T-cell (primary cell): ENCODE data around the gene NR2E3. TPM values are rescaled to one million over a fixed set of nuclear protein-coding genes. Genes with fewer than 3 reads are reported as not detected.
"Not testable (repeated sequence)": the region's sequence is repeated elsewhere in the genome, so short reads cannot be mapped to it uniquely, and the experiment has no call there.

Source experiments
- ATAC-seq, 4 experiments: fragments of 200-7000 bp in 3 of 4; fragments of 150-1000 bp in 1 of 4; cut with Tn5 transposase; replicated peaks in 1 of 4; 1 replicate in 3 of 4; 2 replicates in 1 of 4; pipeline ENCODE4 v1.10.0; 2021; ENCODE audit warnings: moderate library complexity in 3 of 4, mild to moderate bottlenecking in 2 of 4, moderate number of reproducible peaks in 1 of 4
- CTCF ChIA-PET, 2 donors: fragments of 300-600 bp; sonication (Branson Sonifier 250); formaldehyde crosslinking; loops; one replicate each; lab custom pipeline; 2022; ENCODE audit warnings: antibody characterized with exemption in 2 of 2; lab: Charles Lee
- POLR2A ChIA-PET, 2 donors: fragments of 300-600 bp; sonication (Branson Sonifier 250); formaldehyde crosslinking; loops; one replicate each; lab custom pipeline; 2022; ENCODE audit warnings: antibody characterized with exemption in 2 of 2; lab: Charles Lee
- DNase-seq, 35 experiments: peaks; one replicate each; pipeline versions ENCODE4 v3.0.0 to v3.0.0-alpha.2; 2013 to 2023
- H3K27ac ChIP-seq: one replicate; pipeline ENCODE4 v1.5.1; 2013; ENCODE audit warnings: low read length
- H3K27me3 ChIP-seq, 2 experiments: replicated peaks in 1 of 2; 1 replicate in 1 of 2; 2 replicates in 1 of 2; pipeline versions ENCODE4 v1.6.1 to v1.7.0; 2013; ENCODE audit warnings: low read length in 1 of 2, mixed read lengths in 1 of 2; ENCODE audit not compliant: control insufficient read depth in 2 of 2, insufficient read depth in 2 of 2; ENCODE audit errors: extremely low read depth in 1 of 2
- H3K36me3 ChIP-seq, 2 donors: 1 replicate in 1 of 2; 2 replicates in 1 of 2; pipeline versions ENCODE4 v1.6.1 to v1.7.0; 2013; ENCODE audit warnings: low read length in 1 of 2; ENCODE audit not compliant: control insufficient read depth in 2 of 2, insufficient read depth in 1 of 2; ENCODE audit errors: extremely low read depth in 1 of 2
- H3K4me1 ChIP-seq, 2 experiments: 1 replicate in 1 of 2; 2 replicates in 1 of 2; pipeline versions ENCODE4 v1.6.1 to v1.7.0; 2013; ENCODE audit warnings: low read length in 2 of 2, mixed read lengths in 1 of 2; ENCODE audit not compliant: insufficient read depth in 2 of 2, control insufficient read depth in 1 of 2; ENCODE audit errors: extremely low read depth in 1 of 2
- H3K4me3 ChIP-seq, 2 donors: 1 replicate in 1 of 2; 2 replicates in 1 of 2; pipeline versions ENCODE4 v1.5.1 to v1.7.0; 2013; ENCODE audit warnings: mild to moderate bottlenecking in 2 of 2, low read length in 1 of 2, moderate library complexity in 1 of 2; ENCODE audit not compliant: control insufficient read depth in 1 of 2; ENCODE audit errors: extremely low read depth in 1 of 2
- H3K9me3 ChIP-seq: 2 replicates; pipeline ENCODE4 v1.7.0; 2013
- H3K27ac Mint-ChIP-seq, 2 donors: one replicate each; pipeline ENCODE4 v1.8.0; 2020 to 2021; ENCODE audit warnings: mild to moderate bottlenecking in 2 of 2, mixed read lengths in 2 of 2
- H3K27me3 Mint-ChIP-seq, 2 donors: one replicate each; pipeline ENCODE4 v1.8.0; 2021 to 2022; ENCODE audit warnings: mixed read lengths in 2 of 2
- H3K36me3 Mint-ChIP-seq: one replicate; pipeline ENCODE4 v1.8.0; 2021; ENCODE audit warnings: mixed read lengths
- H3K4me1 Mint-ChIP-seq, 3 donors: one replicate each; pipeline ENCODE4 v1.8.0; 2020 to 2022; ENCODE audit warnings: mixed read lengths in 3 of 3, mild to moderate bottlenecking in 1 of 3
- H3K4me3 Mint-ChIP-seq, 3 donors: one replicate each; pipeline ENCODE4 v1.8.0; 2020 to 2022; ENCODE audit warnings: mild to moderate bottlenecking in 3 of 3, mixed read lengths in 3 of 3, moderate library complexity in 3 of 3
- H3K9me3 Mint-ChIP-seq, 3 donors: one replicate each; pipeline ENCODE4 v1.8.0; 2020 to 2022; ENCODE audit warnings: mixed read lengths in 3 of 3
- whole genome bisulfite sequencing: methylation state at CpG from one replicate; pipeline ENCODE4 v1.1.5; 2013; ENCODE audit warnings: missing lambda C conversion rate; ENCODE audit not compliant: insufficient coverage; 5-methylcytosine and 5-hydroxymethylcytosine counted together
- total RNA-seq, 35 experiments: library from RNA in 6 of 35; stranded (reverse) in 6 of 35; fragments of 120-200 nt in 1 of 35; gene quantifications; one replicate each; pipeline versions ENCODE4 v1.2.1 to v1.2.4 and lab custom pipeline; 2013 to 2026

The NR2E3 gene
- total RNA-seq, 5 donors from 2014 or later (not counting 1 experiment from before 2014, with no cell fraction given), result not detected

GRCh38 chr15:71841563-71841962, 31.2 kb downstream of the NR2E3 start:
- no peak for ATAC-seq
- peaks cover 11 to 15% (median 14%) of the 10 kb centered on the region in 3 donors for H3K4me1 Mint-ChIP-seq
- CTCF ChIA-PET, result no interaction called here

GRCh38 chr15:71844916-71845315, 34.6 kb downstream of the NR2E3 start:
- POLR2A ChIA-PET, result no interaction called here
- no peak for DNase-seq
- H3K4me1 Mint-ChIP-seq, result peaks cover under 1 to 4% (median 2%) of the 10 kb centered on the region in 3 donors
- Histone ChIP-seq H3K9me3 (no peaks in the 10 kb centered on the region), H3K4me1 (no peaks in the 10 kb centered on the region), H3K36me3 (peaks cover 0 to 30% of the 10 kb centered on the region in 2 donors), H3K4me3 (no peak overlapping the region), H3K27ac (no peak overlapping the region), H3K27me3 (no peaks in the 10 kb centered on the region)
- WGBS, result no CpG with 5 or more reads among the region's 2 CpGs
- H3K9me3 Mint-ChIP-seq, result no peaks in the 10 kb centered on the region
- ATAC-seq, result no peak
- CTCF ChIA-PET, result no interaction called here
- no peak overlapping the region for H3K4me3 Mint-ChIP-seq
- no peak overlapping the region for H3K27ac Mint-ChIP-seq
- H3K27me3 Mint-ChIP-seq, result no peaks in the 10 kb centered on the region
- H3K36me3 Mint-ChIP-seq, result peaks cover 51% of the 10 kb centered on the region

More at GRCh38 chr15:71841563-71841962, 31.2 kb downstream of the NR2E3 start:
- no peak overlapping the region for H3K4me3 ChIP-seq
- POLR2A ChIA-PET, result no interaction called here
- H3K4me1 ChIP-seq, result peaks cover 0 to 14% of the 10 kb centered on the region in 2 experiments
- Mint-ChIP-seq H3K27me3 (no peaks in the 10 kb centered on the region), H3K9me3 (no peaks in the 10 kb centered on the region), H3K4me3 (no peak overlapping the region), H3K27ac (no peak overlapping the region), H3K36me3 (peaks cover 24% of the 10 kb centered on the region)
- no peak for DNase-seq
- no peak overlapping the region for H3K27ac ChIP-seq
- H3K9me3 ChIP-seq, result no peaks in the 10 kb centered on the region
- no CpG with 5 or more reads among the region's 3 CpGs for WGBS
- H3K36me3 ChIP-seq, result peaks cover 0 to 11% of the 10 kb centered on the region in 2 donors
- no peaks in the 10 kb centered on the region for H3K27me3 ChIP-seq

GRCh38 chr15:71853543-71853942, 43.2 kb downstream of the NR2E3 start:
- H3K4me3 ChIP-seq, result no peak overlapping the region
- no CpG with 5 or more reads among the region's 1 CpG for WGBS
- H3K36me3 ChIP-seq, result peaks cover 0 to 24% of the 10 kb centered on the region in 2 donors
- no peak overlapping the region for H3K4me3 Mint-ChIP-seq
- no peaks in the 10 kb centered on the region for H3K4me1 ChIP-seq
- DNase-seq (no peak), ATAC-seq (no peak)
- H3K27me3 Mint-ChIP-seq, result no peaks in the 10 kb centered on the region
- H3K27ac ChIP-seq, result no peak overlapping the region
- H3K27me3 ChIP-seq, result no peaks in the 10 kb centered on the region
- no peak overlapping the region for H3K27ac Mint-ChIP-seq
- CTCF ChIA-PET, result no interaction called here
- H3K36me3 Mint-ChIP-seq, result peaks cover 75% of the 10 kb centered on the region
- no peaks in the 10 kb centered on the region for H3K9me3 ChIP-seq
- H3K9me3 Mint-ChIP-seq, result no peaks in the 10 kb centered on the region
- no peaks in the 10 kb centered on the region for H3K4me1 Mint-ChIP-seq
- POLR2A ChIA-PET, result no interaction called here

- CTCF ChIA-PET, ATAC-seq, H3K36me3 ChIP-seq, H3K4me3 Mint-ChIP-seq, H3K27me3 Mint-ChIP-seq, H3K9me3 Mint-ChIP-seq, DNase-seq, H3K9me3 ChIP-seq, POLR2A ChIA-PET, H3K27me3 ChIP-seq, H3K27ac Mint-ChIP-seq, H3K4me1 Mint-ChIP-seq, H3K27ac ChIP-seq, H3K4me3 ChIP-seq, H3K4me1 ChIP-seq: not testable (repeated sequence)
- peaks cover 60% of the 10 kb centered on the region for H3K36me3 Mint-ChIP-seq
- 100% methylated on average over 1 of the region's 4 CpGs for WGBS
These were observed 47.9 kb downstream of the NR2E3 start for GRCh38 chr15:71858232-71858631.
